GM19395 (cell line): ENCODE results near the gene HSPH1.
"Not testable (repeated sequence)": the region's sequence is repeated elsewhere in the genome, so short reads cannot be mapped to it uniquely, and the experiment has no call there.

Experiments used
- ATAC-seq: cut with Tn5 transposase; IDR thresholded peaks from one replicate; pipeline ENCODE4 v1.9.1; 2021; ENCODE audit warnings: mild to moderate bottlenecking, moderate library complexity; ENCODE audit not compliant: unreplicated experiment

The HSPH1 gene

DNA sequence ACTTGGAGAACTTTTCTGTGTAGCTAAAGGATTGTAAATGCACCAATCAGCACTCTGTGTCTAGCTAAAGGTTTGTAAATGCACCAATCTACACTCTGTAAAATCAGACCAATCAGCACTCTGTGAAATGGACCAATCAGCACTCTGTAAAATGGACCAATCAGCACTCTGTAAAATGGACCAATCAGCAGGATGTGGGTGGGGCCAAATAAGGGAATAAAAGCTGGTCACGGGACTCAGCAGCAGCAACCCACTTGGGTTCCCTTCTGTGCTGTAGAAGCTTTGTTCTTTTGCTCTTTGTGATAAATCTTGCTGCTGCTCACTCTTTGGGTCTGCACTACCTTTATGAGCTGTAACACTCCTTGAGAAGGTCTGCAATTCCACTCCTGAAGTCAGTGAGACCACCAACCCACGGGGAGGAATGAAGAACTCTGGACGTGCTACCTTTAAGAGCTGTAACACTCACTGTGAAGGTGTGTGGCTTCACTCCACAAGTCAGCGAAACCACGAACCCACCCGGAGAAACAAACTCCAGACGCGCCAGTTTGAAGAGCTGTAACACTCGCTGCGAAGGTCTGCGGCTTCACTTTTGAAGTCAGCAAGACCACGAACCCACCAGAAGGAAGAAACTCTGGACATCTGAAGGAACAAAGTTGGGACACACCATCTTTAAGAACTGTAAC lies 16.2 kb upstream of the HSPH1 start:
- ATAC-seq = not testable (repeated sequence)

DNA sequence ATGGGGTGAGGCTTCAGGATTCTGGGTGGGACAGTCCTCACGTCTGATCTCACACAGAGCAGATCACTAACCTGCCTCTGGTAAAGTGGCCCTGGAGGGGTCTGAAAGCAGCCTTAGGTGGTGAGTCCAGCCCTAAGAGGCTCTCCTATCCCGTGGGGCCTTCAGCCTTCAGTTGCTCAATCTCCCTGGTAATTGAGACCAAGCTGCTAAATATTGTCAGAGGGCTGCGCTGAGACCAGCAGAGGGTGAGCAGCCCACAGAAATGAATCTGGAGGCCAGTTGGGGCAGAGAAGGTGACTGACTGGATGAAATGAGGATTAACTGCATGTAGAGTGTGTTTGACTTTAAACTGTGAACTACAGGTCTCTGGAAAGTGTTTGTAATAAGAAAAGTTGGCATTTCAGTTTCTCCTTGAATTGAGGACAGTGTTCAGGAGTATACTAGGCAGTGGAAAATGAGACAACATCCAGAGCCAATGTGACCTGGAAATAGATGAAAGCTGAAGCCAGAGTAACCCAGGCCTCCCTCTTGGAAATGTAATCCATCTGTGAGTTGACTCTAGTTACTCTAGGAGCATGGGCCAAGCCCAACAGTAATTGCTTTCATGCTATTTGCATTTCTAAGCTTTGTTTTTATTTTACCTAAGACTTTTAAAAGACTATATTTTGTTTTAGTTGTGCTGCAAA lies 14.3 kb upstream of the HSPH1 start:
- ATAC-seq = no peak

DNA sequence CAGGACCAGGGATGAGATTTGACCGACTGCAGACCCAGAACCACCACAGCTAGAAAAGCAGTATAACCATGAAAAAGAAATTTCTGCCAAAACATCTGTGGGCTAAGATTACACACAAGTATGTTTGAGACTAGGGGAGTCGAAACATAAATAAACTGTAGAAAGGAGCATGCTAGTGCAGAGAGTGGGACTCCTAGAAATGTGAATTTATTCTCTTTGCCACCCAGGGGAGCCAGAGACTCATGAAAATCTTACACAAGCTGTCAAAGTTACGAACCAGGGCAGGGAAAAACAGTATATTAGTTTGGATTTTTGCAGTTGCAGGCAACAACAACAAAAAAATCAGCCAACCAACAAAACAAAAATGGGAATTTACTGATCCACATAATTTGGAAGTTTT lies 12.3 kb upstream of the HSPH1 start:
- no peak for ATAC-seq

DNA sequence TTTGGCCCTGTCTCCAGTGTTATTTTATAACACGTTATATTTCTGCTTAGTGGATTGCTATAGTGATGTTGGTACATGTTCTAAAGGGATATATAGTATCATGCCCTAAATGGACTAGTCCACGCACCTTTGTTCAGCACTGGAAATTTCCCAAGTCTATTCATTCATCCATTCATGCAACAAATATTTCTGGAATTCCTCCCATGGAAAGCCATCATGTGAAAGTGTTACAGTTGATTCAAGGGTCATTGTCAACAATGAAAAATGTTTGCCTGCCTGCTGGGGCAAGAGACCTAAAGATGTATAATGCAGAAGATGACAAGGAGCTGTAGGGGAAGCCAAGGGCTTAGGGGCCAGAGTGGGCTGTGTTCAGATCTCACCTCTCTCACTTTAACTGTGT lies 10.8 kb upstream of the HSPH1 start:
- ATAC-seq = no peak

DNA sequence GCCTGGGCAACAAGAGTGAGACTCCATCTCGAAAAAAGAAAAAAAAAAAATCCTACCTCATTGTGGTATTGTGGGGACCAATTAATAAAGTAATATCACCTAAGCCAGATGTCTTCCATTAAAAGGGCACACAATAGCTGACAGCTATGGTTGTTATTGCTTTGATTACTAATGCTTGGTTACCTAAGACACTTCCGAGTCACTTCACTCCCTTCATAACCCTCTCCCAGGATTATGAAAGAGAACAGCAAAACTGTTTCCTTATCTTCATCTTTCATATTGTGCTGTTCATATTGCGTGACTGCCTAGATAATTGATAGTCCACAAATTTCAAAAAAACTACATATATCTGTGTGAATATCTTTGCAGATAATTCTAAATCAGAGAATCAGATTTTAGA lies 10.3 kb upstream of the HSPH1 start:
- no peak for ATAC-seq

DNA sequence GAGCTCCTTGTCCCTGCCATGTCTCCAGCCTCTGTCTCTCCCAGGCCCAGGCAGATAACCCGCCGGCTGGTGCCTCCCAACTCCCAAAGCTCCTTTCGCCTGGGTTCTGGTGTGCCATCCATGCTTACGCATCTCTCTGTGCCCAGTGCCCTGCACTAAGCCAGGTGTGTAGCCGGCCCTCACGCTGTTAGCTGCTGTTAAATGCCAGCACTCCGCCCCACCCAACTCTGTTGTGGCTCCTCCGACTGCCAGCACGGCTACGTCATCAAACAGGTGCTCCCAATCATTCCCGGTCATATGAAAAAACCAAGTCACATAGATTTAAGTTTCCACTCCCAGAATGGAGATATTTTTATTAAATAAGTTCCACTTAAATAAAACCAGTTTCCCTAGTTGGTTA lies 7.0 kb upstream of the HSPH1 start:
- ATAC-seq = no peak

DNA sequence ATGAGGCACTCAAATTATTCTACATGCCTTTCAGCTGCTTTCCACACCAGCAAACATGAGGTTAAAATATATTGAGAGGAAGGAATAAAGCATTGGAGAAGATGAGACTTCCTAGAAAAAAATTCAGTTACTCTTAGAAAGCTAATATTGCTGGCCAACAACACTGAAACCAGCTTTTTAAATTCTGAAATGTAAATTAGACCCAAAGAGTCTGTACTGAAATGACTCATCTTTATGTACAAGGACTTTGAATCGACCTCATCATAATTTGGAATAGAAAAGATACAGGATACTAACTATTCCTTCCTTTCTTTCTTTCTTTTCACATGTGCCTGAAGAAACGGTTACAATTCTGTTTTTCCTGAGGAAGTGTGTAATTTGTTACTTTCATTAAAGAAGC lies 6.5 kb upstream of the HSPH1 start:
- peak; percentile 71 for ATAC-seq

DNA sequence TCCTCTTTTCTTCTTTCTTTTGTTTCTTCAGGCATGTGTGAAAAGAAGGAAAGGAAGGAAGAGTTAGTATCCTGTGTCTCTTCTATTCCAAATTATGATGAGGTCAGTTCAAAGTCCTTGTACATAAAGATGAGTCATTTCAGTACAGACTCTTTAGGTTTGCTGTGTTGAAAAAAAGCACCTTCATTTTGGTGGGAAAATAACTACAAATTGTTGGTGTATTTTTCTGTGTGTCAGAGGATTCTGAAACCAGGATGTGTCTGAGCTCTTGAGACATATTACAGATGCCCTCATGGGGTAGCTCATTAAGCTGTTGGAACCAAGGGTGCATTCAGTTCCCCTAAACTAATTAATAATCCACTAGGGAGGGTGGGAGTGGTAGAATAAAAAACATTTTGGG lies 5.8 kb upstream of the HSPH1 start:
- ATAC-seq = peak; percentile 58

DNA sequence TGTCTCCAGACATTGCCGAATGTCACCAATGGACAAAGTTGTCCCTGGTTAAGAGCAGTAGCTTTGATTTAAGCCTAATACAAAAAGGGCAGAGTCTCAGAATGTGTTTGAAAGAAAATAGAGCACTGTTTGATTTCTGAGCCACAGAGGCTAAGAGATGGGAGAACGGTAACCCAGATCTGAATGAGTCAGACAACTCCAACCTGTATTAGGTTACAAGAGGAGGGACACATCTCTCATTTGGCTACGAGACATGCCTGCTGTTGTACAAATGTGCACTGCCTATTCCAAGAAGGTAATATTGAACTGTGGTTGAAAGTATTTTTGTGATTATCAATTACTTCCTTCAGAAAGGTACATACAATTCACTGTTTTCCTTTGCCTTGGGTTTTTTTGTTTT lies 4.9 kb upstream of the HSPH1 start:
- no peak for ATAC-seq

DNA sequence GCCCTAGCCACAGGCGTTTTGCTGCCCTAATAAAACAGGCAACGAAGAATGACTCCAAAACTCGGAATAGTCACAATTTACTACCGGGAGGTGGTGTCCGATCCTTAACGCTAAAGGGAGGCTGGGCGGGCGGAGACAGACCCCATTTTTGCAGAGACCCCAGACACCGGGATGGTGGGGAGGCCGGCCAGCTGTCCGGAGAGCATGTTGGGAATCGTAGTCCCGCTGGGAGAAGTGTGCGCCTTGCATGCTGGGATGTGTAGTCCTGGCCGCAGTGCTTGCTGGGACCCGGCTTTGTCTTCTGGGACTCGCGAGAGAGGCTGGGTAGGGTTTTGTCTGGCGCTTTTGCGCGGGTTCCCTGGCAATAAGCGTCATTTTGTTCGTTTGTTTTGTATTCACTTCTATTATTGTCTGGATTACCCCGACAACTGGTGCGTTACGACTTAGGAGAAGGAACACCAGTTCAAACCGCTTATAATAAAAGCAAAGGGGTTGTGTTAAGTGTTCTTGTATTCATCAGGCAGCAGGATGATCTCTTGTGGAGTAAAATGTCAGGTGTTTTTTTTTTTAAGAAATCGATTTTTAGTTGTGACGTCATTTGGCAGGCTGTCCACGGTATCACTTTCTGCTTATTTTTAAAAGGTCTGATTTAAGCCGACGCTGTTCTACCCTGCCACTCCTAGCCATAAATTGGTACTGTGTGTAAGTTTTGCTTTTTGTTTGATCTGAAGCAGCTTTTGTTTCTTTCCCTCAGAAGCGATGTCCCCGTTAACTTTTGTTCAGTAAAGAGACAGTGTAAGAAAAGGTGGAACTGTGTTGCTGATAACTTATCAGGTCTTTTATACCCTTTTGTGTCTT lies 676 bp upstream of the HSPH1 start:
- ATAC-seq = peak; percentile 81

DNA sequence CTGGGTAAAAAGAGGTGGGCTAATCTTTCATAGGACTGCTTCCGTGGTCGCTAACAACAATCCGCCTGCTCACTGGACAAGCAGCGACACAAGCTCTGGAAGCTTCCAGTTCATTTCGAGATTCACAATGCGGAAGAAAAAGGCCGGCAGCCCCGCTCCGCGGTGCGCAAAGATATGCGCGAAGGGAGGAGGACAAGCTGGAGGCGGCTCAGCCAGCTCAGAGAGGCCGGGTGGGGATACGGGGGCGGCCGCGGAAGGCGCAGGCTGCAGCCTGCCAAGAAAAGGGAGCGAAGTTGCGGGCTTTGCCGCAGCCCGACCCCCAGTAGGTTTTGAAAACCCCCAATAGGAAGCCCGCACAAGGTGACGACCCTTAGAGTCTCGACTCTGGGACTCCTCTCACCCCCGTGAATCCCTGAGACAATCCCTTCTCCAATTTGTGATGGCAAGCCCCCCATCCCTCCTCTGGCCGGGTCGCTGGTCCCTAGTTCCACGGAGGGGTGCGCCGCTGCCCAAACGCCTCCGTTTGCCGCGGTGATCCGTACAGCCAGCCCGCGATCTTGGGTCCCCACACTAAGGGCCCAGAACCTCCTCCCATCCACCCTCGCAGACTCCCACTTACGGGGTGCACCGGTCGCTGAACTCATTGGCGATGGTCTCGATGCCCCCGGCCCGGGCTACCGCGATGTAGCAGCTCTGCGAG lies 697 bp downstream of the HSPH1 start:
- peak; percentile 35 for ATAC-seq

DNA sequence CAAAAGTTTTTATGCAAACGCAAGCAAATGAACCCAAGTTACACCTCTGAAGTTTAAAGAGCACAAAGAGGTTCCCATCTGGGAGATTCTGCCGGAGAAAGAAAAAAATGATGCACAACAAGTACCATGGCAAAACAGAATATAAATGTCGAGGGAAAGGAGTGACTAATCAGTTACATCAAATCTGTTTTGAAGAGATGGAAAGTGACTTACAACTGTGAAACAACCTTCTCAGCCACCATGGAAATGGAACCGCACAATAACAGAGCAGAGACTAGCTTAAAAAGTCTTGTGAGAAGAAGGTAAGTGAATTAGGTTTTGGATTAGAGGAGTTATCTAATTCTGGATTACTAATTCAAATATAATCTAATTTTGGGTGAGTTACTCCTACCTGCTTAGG lies 2.4 kb downstream of the HSPH1 start:
- no peak for ATAC-seq

DNA sequence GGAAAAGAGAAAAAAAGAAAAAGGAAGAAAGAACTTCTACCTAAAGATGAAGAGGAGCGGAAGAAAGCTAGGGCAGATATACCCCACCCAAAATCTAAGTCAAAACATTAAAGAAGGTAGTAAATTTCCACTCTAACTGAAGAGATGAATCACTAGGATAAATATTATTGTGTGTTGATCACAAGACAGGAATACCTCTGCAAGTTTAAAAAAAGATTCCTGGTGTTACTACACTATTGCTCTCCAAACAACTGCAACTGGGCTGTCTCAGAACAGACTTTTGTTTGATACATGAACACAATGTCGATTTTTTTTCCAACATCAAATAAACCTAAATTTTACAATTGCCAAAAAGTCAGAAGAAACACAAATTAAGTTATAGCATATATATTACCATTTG lies 6.8 kb downstream of the HSPH1 start:
- no peak for ATAC-seq

DNA sequence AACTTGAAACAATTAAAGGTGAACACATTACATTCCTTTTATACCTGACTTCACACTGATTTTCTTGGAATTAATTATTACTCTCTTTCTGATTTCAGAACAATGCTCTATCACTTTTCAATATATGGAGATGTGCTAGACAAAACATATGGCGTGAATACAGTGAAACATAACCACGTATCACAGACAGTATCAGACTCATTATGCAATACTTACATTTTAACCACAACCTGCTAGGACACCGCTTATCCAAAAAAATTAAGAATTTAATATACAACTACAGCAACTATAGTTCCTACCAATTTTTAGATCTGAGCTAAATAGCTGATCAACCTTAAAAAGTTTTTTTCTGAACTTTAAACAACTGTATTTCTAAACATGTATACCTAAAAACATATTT lies 9.9 kb downstream of the HSPH1 start:
- no peak for ATAC-seq

DNA sequence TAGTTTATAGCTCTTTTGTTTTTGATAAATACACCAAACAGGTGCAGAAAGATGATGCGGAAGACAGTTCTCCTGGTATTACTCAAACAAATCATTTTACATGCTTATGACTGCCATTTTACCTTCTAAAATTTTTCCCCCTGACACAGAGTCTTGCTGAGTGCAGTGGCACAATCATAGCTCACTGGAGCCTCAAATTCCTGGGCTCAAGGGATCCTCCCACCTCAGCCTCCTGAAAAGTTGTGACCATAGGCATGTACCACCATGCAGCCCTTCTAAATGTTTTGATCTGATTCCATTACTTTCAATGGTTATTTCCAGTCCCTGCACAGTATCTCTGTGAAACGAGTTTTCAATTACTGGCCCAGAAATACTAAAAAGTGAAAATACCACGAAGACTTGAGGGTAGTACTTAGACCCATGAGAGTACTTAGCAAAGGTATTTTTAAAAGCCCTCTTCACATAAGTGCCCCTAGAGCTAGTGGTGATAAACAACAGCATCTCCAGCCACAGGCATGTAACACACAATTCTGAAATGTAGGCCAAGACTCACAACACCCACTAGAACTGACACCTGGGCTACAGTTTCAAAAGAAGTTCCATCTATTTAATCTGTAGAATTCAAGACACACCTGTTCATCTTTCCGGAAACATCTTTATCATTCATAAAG lies 11.3 kb downstream of the HSPH1 start:
- ATAC-seq = no peak

DNA sequence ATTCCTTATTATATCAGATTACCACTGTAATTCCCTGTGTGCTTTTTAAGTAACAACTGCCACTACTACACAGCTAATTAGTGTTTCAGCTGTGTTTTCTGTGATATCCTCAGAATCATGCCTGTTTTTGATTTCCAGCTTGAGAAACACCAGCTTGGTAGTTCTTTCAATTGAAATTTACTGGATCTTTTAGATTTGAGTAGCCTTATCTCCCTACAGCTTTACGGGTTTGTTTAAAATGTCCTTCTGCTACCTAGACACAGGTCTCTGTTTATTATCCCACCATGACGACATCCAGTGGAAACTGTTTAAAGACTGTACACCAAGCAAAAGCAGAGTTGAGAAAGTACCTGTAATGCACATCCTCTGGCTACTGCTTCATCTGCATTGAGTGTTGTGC lies 12.1 kb downstream of the HSPH1 start:
- ATAC-seq = no peak

DNA sequence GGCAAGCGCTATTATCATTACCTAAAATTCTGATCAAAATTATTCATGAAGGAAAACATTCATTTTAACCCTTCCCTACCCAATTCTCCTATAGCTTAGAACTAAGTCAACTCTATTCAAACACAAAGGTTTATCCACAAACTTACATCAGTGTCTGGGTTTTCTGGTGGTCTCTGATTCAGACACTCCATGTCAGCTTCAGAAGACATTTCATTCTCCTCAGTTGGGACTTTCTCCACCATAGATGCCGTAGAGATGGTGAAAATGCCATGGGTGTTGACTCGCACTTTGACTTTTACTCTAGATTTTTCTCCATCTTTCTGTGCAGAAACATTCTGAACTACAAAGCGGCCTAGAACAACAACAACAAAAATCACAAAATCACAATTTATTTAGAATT lies 16.3 kb downstream of the HSPH1 start:
- no peak for ATAC-seq

DNA sequence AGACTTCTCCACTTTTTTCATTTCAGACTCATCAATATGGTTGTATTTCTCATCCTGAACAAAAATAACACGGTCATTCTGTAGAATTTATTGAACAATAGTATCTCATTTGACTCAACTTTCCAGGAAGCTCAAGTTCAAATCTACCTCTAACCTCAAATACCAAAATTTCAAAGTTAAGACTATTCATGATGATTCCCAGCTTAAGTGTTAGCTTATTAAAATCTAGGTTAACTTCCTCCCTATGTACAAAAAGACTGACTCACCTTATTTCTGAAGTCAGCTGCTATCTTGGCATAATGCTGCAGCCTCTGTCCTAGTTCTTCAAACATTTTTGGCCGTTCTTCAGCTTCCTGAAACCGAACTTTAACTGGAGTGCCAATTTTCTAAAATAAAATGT lies 23.2 kb downstream of the HSPH1 start:
- no peak for ATAC-seq

DNA sequence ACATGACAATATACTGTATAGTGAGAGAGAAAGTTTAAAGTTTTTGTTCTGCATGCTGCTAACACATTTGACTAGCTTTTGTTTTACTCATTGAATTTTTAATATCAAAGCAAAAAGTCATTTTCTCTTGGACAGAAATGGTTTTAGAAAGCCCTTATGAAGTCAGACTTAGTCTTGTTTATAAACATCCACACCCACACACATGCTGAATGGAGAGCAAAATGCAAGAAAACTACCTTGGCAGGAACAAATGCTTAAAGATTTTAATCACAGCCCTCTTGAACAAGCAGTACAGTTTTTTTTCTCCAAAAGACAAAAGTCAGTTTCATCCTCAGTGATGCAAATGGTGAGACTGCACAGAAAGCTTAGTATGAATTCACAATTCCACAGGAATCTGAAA lies 25.0 kb downstream of the HSPH1 start:
- ATAC-seq = no peak

DNA sequence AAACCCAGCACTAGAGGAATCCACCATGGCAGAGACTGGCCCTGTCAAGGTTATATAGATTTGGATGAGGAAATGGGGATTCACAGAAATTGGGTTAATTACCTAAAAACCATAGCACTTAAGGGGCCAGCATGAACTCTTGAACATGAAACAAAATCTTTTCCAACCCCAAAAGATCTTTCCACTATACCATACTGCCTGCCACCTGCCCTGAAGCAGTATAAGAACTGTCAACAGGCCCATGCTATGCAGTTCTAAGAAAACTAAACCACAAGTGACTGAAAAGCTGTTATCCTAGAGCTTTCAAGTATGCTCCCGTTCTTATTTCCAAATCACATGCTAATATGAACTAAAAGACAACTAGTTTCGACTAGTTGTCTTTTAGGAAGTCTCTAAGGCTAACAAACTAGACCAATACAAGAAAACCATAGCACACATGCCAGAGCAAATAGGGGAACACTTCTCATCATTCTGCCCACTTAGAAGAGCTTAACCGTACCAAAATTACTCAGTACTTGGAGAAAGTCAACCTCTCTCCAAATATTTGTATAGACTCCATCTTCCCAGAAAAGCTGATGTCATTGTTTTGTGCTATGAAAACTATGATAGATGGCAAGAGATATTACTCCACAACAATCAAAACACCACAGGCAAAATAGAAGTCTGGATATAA lies 27.5 kb downstream of the HSPH1 start:
- no peak for ATAC-seq
